SK-N-SH (cell line): Measurements from ENCODE around the gene ASPDH.
A peak's percentile ranks its signal among the peaks of the same experiment; 100 is the strongest.

Source experiments
- EZH2phosphoT487 ChIP-seq: fragments of 200-600 bp; sonication (generic); IDR thresholded peaks from 2 replicates; pipeline ENCODE4 v1.6.1; 2017; ENCODE audit warnings: low read depth, mixed run types, mild to moderate bottlenecking, antibody characterized with exemption, moderate library complexity, borderline replicate concordance
- POLR2AphosphoS5 ChIP-seq: IDR thresholded peaks from 2 replicates; pipeline ENCODE4 v1.6.1; 2012; ENCODE audit warnings: low read depth, low read length
- RAD21 ChIP-seq: IDR thresholded peaks from 2 replicates; pipeline ENCODE4 v1.6.1; 2012; ENCODE audit warnings: mild to moderate bottlenecking, low read length
- RCOR1 ChIP-seq: fragments of 150-350 bp; IDR thresholded peaks from 2 replicates; pipeline ENCODE4 v1.6.1; 2017; ENCODE audit warnings: antibody characterized with exemption, low read length
- RXRA ChIP-seq: IDR thresholded peaks from 2 replicates; pipeline ENCODE4 v1.4.0; 2012; ENCODE audit warnings: low read depth, mild to moderate bottlenecking, borderline replicate concordance
- TCF12 ChIP-seq: IDR thresholded peaks from 2 replicates; pipeline ENCODE4 v1.4.0; 2012
- TF ChIP-seq, protein P1 (sequence below): IDR thresholded peaks from 2 replicates; pipeline ENCODE4 v1.6.1; 2012; ENCODE audit warnings: mild to moderate bottlenecking, low read depth, low read length, moderate library complexity
- TF ChIP-seq, protein P2 (sequence below): fragments of 200-600 bp; sonication (generic); IDR thresholded peaks from 2 replicates; pipeline ENCODE4 v1.6.1; 2017; ENCODE audit warnings: antibody characterized with exemption, mild to moderate bottlenecking, moderate library complexity
- TF ChIP-seq, protein P3 (sequence below): IDR thresholded peaks from 2 replicates; pipeline ENCODE4 v1.4.0; 2012; ENCODE audit warnings: low read depth

DNA sequence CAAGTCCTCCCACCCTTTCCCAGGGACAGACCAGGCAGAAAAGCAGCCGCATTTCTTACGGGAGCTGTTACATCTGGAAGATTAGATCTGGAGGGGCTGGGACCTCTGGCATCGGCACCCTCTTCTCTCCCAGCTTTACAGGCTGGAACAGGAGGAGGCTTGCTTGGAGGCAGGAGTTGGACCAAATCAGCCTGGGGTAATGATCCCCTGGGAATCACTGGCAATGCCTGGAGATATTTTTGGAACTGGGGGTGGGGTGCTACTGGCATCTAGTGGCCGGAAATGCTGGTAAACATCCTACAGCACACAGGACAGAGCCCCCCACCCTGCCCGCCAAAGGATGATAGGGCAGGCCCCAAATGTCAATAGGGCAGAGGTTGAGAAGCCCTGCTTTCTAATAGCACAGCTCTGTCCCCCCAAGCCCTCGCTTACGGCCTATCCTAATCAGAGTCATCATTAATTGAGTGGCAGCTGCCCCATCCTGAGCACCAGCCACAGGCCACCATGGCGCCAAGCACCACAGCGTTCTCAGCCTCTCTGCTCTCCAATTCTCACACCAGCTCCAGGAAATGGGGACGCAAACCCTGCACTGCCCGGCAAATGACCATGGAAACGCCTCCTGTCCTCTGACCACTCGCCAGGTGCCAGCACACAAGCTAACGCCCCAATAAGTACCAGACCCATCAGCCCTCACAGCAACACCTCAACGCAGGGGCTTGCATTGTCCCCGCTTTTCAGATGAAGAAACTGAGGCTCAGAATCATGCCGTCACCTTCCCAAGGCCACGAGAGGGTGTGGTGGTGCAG is 33.9 kb upstream of the ASPDH start:
- TF ChIP-seq, protein P1, sequence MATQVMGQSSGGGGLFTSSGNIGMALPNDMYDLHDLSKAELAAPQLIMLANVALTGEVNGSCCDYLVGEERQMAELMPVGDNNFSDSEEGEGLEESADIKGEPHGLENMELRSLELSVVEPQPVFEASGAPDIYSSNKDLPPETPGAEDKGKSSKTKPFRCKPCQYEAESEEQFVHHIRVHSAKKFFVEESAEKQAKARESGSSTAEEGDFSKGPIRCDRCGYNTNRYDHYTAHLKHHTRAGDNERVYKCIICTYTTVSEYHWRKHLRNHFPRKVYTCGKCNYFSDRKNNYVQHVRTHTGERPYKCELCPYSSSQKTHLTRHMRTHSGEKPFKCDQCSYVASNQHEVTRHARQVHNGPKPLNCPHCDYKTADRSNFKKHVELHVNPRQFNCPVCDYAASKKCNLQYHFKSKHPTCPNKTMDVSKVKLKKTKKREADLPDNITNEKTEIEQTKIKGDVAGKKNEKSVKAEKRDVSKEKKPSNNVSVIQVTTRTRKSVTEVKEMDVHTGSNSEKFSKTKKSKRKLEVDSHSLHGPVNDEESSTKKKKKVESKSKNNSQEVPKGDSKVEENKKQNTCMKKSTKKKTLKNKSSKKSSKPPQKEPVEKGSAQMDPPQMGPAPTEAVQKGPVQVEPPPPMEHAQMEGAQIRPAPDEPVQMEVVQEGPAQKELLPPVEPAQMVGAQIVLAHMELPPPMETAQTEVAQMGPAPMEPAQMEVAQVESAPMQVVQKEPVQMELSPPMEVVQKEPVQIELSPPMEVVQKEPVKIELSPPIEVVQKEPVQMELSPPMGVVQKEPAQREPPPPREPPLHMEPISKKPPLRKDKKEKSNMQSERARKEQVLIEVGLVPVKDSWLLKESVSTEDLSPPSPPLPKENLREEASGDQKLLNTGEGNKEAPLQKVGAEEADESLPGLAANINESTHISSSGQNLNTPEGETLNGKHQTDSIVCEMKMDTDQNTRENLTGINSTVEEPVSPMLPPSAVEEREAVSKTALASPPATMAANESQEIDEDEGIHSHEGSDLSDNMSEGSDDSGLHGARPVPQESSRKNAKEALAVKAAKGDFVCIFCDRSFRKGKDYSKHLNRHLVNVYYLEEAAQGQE, result no peak
- TF ChIP-seq, protein P2, sequence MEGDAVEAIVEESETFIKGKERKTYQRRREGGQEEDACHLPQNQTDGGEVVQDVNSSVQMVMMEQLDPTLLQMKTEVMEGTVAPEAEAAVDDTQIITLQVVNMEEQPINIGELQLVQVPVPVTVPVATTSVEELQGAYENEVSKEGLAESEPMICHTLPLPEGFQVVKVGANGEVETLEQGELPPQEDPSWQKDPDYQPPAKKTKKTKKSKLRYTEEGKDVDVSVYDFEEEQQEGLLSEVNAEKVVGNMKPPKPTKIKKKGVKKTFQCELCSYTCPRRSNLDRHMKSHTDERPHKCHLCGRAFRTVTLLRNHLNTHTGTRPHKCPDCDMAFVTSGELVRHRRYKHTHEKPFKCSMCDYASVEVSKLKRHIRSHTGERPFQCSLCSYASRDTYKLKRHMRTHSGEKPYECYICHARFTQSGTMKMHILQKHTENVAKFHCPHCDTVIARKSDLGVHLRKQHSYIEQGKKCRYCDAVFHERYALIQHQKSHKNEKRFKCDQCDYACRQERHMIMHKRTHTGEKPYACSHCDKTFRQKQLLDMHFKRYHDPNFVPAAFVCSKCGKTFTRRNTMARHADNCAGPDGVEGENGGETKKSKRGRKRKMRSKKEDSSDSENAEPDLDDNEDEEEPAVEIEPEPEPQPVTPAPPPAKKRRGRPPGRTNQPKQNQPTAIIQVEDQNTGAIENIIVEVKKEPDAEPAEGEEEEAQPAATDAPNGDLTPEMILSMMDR, result no peak
- TF ChIP-seq POLR2AphosphoS5, result no peak
- no peak for TF ChIP-seq TCF12
- peak; percentile 39 for TF ChIP-seq RAD21
- TF ChIP-seq RCOR1, result no peak
- TF ChIP-seq RXRA, result no peak
- no peak for TF ChIP-seq EZH2phosphoT487
- TF ChIP-seq, protein P3, sequence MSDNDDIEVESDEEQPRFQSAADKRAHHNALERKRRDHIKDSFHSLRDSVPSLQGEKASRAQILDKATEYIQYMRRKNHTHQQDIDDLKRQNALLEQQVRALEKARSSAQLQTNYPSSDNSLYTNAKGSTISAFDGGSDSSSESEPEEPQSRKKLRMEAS, result no peak
